ENCODE measurements around the gene SORCS3. TPM values are rescaled to one million over a fixed set of nuclear protein-coding genes. Genes with fewer than 3 reads are reported as not detected.

Gene SORCS3
- total RNA-seq, 2 experiments from 2014 or later = not detected

DNA sequence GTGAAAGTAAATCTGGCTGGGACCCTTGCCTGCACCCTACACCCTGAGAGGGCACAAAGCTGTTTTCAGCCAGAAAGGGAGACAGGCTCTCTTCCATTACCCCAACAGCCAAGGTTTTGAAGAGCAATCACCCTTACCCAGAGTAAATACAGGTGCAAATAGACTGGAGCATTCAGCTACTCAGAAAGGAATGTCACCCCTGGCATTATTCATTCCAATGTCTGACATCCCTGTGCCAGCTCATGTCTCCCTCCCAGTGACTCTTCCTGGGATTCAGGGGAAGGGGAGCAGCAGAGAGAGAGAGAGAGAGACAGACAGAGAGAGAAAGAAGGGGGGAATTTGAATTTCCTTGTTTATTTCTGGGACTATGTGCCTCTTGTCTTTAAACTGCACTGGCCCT lies 611.8 kb downstream of the SORCS3 start:
- no peaks in the 10 kb centered on the region for H3K9me3 Mint-ChIP-seq (ENCODE audit: low read depth)
- H3K4me3 Mint-ChIP-seq = no peak overlapping the region
- CTCF ChIA-PET = no interaction called here
- DNase-seq (no peak), ATAC-seq (no peak)
- no peaks in the 10 kb centered on the region for H3K4me1 Mint-ChIP-seq
- H3K36me3 Mint-ChIP-seq = no peaks in the 10 kb centered on the region
- no peaks in the 10 kb centered on the region for H3K27me3 Mint-ChIP-seq
- H3K27ac Mint-ChIP-seq = no peak overlapping the region

DNA sequence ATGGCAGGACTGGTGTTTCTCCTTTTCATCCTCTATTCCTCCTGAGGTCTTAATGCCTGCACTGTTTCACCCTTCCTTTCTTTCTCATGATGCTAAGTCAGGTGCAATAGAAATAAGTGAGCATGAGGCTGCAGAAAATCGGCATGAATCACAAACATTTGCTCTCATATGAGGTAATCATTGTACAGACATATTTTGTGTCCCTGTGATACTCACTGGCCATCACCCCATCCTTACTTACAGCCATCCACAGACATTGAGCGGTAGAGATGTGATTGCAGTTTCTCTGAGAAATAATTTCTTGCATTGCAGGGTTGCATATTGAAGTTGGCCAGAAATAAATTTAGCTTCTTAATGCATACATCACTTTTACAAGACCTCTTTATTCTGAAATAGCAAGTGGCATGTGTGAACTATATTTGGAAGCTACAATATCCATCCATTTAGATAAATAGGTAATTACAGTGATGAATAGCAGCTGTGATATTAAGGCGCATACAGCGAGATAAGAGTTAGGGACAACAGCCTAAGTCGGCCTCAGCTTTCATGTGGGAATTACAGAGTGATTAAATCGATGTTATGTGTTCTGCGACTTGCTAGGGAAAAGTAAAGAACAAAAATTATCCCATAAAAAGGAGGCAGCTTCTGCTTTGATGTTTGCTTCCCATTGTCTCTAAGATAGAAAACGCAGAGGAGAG lies 612.6 kb downstream of the SORCS3 start:
- CTCF ChIA-PET = no interaction called here
- no peaks in the 10 kb centered on the region for H3K9me3 Mint-ChIP-seq (ENCODE audit: low read depth)
- no peaks in the 10 kb centered on the region for H3K36me3 Mint-ChIP-seq
- ATAC-seq = no peak
- DNase-seq = no peak
- H3K27me3 Mint-ChIP-seq = no peaks in the 10 kb centered on the region
- H3K4me1 Mint-ChIP-seq = no peaks in the 10 kb centered on the region
- no peak overlapping the region for H3K27ac Mint-ChIP-seq
- H3K4me3 Mint-ChIP-seq = no peak overlapping the region

DNA sequence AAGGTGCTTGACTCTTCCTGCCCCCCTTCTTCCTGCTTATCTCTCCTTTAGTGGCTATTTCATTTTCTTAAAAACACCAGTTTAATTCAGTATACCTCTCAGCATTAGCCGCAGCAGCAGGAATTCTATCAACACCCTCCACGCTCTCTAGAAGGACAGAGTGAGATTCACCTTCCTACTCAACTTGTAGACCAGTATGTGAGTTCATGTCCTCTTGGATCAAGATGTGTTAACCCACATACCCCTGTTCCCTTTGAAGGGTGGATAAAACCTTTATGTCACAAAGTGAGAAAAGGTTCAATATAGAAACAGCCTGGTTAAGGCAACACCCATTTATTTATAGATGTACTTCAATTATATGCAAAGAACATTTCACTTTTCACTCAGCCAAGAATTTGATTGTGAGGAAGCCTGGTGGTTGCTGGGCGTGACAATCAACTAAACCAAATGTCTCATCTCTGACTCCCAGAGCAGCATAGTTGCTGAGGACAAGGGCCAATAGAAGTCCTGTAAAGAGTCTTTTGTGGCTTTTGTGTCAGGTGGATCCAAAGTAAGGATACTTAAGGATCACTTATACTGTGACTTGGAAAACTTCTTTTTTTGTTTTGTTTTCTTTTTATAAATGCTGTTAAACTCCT lies 617.1 kb downstream of the SORCS3 start:
- ATAC-seq (no peak), DNase-seq (no peak)
- Mint-ChIP-seq H3K4me1 (no peaks in the 10 kb centered on the region), H3K36me3 (no peaks in the 10 kb centered on the region), H3K4me3 (no peak overlapping the region), H3K27me3 (no peaks in the 10 kb centered on the region), H3K27ac (no peak overlapping the region), H3K9me3 (ENCODE audit: low read depth) (no peaks in the 10 kb centered on the region)
- CTCF ChIA-PET = no interaction called here

DNA sequence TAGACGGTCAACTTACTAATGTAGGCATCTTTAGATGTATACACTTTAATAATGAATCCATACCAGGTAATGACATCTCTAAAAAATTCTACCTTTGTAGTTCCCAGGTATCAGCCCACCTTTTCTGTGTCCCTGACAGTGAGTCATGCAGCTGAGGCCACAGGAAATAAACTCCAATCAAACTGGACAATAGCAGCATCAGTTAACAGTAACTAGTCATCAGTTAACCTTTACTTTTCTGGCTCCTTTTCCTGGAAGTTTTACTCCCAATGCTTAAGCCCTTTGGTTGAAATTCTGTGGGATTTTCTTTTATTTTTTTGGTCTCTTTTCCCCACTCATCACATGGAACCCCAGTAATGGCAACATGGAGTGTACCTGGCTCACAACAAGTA lies 617.6 kb downstream of the SORCS3 start:
- ATAC-seq (no peak), DNase-seq (no peak)
- Mint-ChIP-seq H3K36me3 (no peaks in the 10 kb centered on the region), H3K27ac (no peak overlapping the region), H3K9me3 (ENCODE audit: low read depth) (no peaks in the 10 kb centered on the region), H3K4me1 (no peaks in the 10 kb centered on the region), H3K27me3 (no peaks in the 10 kb centered on the region), H3K4me3 (no peak overlapping the region)
- CTCF ChIA-PET = no interaction called here

DNA sequence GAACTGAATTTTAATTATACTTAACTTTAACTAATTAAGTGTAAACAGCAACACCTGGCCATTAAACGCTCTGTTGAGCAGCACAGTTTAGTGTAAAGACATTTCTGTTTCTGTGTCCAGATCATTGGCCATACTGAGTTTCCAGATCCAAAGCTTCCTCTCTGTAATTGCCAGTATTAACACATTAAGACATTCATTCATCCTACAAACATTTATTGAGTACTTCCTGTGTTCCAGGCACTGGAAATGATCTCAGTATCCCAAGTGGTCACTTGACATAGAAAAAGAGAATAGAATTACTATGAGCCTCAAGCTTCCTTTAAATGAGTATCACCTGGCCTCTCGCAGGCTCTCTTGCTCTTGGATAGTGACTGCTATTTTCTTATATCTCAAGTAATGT lies 618.1 kb downstream of the SORCS3 start:
- Mint-ChIP-seq H3K9me3 (ENCODE audit: low read depth) (no peaks in the 10 kb centered on the region), H3K4me1 (no peaks in the 10 kb centered on the region), H3K36me3 (no peaks in the 10 kb centered on the region)

DNA sequence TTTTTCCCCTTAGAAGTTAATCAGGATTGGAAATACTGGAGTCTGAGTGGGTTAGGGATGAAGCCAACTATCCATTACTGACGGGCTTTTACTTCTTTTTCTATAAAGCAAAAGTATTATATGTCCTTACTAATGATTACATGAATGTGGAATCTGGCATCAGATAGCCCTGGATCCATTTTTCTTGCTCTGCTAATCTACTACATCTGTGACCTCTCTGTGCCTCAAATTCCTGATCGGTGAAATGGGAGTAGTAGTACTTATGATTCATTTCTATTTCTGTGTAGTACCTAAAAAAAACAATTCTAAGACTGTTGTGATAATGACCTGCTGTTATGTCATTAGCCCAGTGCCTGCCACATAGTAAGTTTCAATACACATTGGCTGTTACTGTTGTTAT lies 621.6 kb downstream of the SORCS3 start:
- Mint-ChIP-seq H3K4me3 (no peak overlapping the region), H3K27me3 (no peaks in the 10 kb centered on the region), H3K9me3 (ENCODE audit: low read depth) (no peaks in the 10 kb centered on the region), H3K4me1 (no peaks in the 10 kb centered on the region), H3K27ac (no peak overlapping the region), H3K36me3 (no peaks in the 10 kb centered on the region)
- CTCF ChIA-PET = no interaction called here
- no peak for ATAC-seq
- no peak for DNase-seq

More for the DNA sequence above, 618.1 kb downstream of the SORCS3 start:
- ATAC-seq (no peak), DNase-seq (no peak)
- Mint-ChIP-seq H3K27ac (no peak overlapping the region), H3K27me3 (no peaks in the 10 kb centered on the region), H3K4me3 (no peak overlapping the region)
- CTCF ChIA-PET = no interaction called here

DNA sequence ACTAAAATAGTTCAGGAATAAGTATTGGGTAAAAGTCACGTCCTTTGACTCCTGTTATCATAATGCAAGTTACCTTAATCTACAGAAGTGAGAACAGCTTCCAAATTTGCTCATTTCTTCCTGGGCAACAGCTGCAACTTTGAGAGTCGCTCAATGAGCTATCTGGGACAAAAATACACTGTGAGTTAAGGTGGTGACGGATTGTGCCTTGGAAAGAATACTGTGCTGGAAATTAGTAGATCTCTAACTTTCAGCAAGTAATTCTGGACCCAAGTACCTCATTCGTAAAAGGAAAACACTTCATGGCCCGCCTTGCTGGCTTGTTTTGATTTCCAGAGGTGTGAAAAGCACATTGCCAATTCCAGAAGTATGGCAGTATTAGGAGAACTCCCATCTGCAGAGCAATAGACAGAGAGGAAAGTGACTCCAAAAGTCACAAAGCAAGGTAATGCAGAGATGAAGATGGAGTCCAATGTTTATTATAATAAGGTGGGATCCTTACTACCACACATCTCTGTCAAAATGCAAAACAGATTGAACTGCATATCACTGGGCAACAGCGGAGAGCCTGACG lies 626.0 kb downstream of the SORCS3 start:
- peaks cover 3% of the 10 kb centered on the region for H3K9me3 Mint-ChIP-seq (ENCODE audit: low read depth)
- H3K4me1 Mint-ChIP-seq = no peaks in the 10 kb centered on the region
- ATAC-seq (no peak), DNase-seq (no peak)
- no peak overlapping the region for H3K4me3 Mint-ChIP-seq
- H3K36me3 Mint-ChIP-seq = no peaks in the 10 kb centered on the region
- CTCF ChIA-PET = no interaction called here
- H3K27me3 Mint-ChIP-seq = no peaks in the 10 kb centered on the region
- no peak overlapping the region for H3K27ac Mint-ChIP-seq

DNA sequence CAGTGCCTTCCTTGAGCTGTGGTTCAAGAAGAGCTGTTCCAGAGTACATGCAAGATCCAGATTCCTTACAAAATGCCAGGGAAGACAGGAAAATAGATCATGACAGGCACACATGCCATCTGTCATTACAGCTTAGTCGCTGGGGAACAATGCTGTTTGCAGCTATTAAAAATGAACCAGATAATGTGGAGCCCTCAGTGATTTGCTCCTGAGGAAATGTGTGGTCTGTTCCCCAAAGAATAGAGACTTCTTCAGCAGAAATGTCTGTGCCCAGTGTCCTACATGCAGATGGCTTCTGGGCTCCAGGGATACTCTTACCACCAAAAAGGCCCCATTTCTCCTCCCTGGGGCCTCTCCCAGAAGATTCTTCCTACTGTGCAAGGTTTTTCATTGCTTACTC lies 627.9 kb downstream of the SORCS3 start:
- H3K4me3 Mint-ChIP-seq = no peak overlapping the region
- ATAC-seq = no peak

DNA sequence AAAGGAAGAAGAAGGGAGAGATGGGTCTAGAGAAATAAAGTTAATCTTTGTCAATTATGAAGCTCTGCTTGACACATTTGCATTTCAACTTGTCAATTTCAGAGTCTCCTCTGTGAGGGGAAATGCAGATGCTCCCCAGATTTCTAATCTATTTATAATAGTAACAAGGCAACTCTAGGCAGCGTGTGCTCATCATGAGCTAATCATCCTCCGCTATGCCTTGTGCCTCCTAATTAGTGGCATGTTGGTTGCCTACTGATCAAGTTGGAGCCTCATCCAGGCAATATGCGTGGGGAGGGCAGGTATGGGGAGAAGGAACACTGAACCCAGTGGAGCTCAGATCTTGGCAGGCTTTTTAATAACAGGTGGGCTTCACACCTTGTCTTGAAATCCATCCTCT lies 628.6 kb downstream of the SORCS3 start:
- H3K27me3 Mint-ChIP-seq = no peaks in the 10 kb centered on the region
- H3K27ac Mint-ChIP-seq = no peak overlapping the region
- ATAC-seq (no peak), DNase-seq (no peak)
- H3K4me1 Mint-ChIP-seq = no peaks in the 10 kb centered on the region
- H3K9me3 Mint-ChIP-seq (ENCODE audit: low read depth) = peaks cover 3% of the 10 kb centered on the region
- no peaks in the 10 kb centered on the region for H3K36me3 Mint-ChIP-seq
- H3K4me3 Mint-ChIP-seq = no peak overlapping the region
- CTCF ChIA-PET = no interaction called here

More for the DNA sequence above, 627.9 kb downstream of the SORCS3 start:
- CTCF ChIA-PET = no interaction called here
- Mint-ChIP-seq H3K4me1 (no peaks in the 10 kb centered on the region), H3K27ac (no peak overlapping the region), H3K9me3 (ENCODE audit: low read depth) (peaks cover 3% of the 10 kb centered on the region), H3K27me3 (no peaks in the 10 kb centered on the region), H3K36me3 (no peaks in the 10 kb centered on the region)
- DNase-seq = no peak

DNA sequence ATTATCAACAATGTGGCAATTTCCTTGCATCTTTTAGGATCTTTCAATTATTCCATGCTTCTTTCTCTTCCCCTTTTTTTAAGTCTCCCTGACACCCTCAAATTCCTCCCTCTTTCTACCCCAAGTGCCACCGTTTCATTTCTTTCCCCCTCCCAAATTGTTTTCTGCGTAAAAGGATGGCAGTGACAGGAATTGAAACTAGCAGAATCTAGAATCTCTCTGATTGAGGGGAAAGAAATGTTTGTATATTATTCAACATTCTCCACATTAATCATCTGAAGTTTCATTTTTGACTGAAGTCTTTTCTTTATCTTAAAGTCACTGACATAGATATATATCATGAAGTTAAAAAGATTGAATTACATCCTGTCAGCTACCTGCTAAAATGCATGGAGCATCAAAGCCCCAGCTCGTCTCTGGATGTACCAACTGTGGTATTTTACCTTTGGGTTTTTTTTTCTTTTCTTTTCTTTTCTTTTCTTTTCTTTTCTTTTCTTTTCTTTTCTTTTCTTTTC lies 633.5 kb downstream of the SORCS3 start:
- Mint-ChIP-seq H3K4me3 (no peak overlapping the region), H3K9me3 (ENCODE audit: low read depth) (no peaks in the 10 kb centered on the region), H3K4me1 (no peaks in the 10 kb centered on the region), H3K27ac (no peak overlapping the region), H3K36me3 (no peaks in the 10 kb centered on the region), H3K27me3 (no peaks in the 10 kb centered on the region)
- no peak for DNase-seq
- CTCF ChIA-PET = no interaction called here
- no peak for ATAC-seq

DNA sequence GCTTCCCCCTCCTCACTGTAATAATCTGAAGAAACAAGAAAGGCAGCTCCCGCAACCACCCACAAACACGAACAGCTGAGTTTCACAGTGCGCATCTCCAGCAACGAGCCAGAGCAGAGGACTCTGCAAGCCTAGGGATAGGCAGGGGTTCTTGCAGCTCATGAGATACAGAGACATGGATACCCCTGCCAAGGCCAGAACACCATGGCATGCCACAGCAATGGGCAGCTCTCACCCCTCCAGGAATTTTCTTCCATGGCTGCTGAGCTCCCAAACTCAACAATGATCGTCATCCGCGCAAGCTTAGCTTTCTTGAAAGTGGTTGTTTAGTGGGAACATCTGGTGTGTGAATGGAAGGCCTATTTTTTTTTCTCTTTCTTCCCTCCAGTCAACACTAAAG lies 637.3 kb downstream of the SORCS3 start:
- no peak for ATAC-seq
- no peak overlapping the region for H3K4me3 Mint-ChIP-seq

DNA sequence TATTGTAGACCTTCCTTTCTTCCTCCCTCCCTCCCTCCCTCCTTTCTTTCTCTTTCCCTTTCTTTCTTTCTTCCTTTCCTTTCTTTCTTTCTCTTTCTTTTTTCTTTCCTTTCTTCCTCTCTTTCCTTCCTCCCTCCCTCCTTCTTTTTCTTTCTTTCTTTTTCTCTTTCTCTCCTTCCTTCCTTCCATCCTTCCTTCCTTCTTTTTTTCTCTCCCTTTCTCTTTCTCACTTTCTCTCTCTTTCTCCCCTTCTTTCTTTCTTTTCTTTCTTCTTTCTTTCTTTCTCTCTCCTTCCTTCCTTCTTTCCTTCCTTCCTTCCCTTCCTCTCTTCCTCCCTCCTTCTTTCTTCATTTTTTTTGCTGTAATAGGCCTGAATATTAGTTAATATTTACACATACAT lies 638.0 kb downstream of the SORCS3 start:
- CTCF ChIA-PET = no interaction called here
- Mint-ChIP-seq H3K36me3 (no peaks in the 10 kb centered on the region), H3K27ac (no peak overlapping the region), H3K9me3 (ENCODE audit: low read depth) (peaks cover 2% of the 10 kb centered on the region), H3K4me3 (no peak overlapping the region), H3K4me1 (no peaks in the 10 kb centered on the region), H3K27me3 (no peaks in the 10 kb centered on the region)
- ATAC-seq = no peak
- no peak for DNase-seq

More for the DNA sequence above, 637.3 kb downstream of the SORCS3 start:
- H3K36me3 Mint-ChIP-seq = no peaks in the 10 kb centered on the region
- H3K4me1 Mint-ChIP-seq = no peaks in the 10 kb centered on the region
- no peak overlapping the region for H3K27ac Mint-ChIP-seq
- peaks cover 2% of the 10 kb centered on the region for H3K9me3 Mint-ChIP-seq (ENCODE audit: low read depth)
- no peak for DNase-seq
- no peaks in the 10 kb centered on the region for H3K27me3 Mint-ChIP-seq
- CTCF ChIA-PET = no interaction called here

DNA sequence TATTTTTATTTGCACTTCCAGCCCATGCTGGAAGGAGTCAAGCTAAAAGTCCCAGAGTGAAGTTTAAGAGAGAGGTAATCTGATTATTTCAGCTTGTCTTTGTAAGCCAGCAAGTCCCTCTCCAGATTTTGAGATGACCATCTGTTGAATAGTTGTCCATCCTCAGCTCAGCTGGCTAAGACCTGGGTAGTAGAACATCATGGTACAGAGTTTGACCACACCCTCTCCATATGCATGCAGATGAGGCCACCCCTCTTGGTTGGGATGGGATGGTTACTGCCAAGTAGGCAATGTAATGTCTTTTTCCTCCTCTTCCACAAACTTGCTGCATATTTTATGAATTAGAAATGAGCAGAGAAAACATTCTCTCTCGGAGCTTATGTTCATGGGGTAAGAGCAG lies 639.8 kb downstream of the SORCS3 start:
- no peak overlapping the region for H3K4me3 Mint-ChIP-seq
- H3K9me3 Mint-ChIP-seq (ENCODE audit: low read depth) = peaks cover 2% of the 10 kb centered on the region
- DNase-seq (no peak), ATAC-seq (no peak)
- CTCF ChIA-PET = no interaction called here
- H3K27ac Mint-ChIP-seq = no peak overlapping the region
- no peaks in the 10 kb centered on the region for H3K4me1 Mint-ChIP-seq
- no peaks in the 10 kb centered on the region for H3K36me3 Mint-ChIP-seq
- no peaks in the 10 kb centered on the region for H3K27me3 Mint-ChIP-seq

DNA sequence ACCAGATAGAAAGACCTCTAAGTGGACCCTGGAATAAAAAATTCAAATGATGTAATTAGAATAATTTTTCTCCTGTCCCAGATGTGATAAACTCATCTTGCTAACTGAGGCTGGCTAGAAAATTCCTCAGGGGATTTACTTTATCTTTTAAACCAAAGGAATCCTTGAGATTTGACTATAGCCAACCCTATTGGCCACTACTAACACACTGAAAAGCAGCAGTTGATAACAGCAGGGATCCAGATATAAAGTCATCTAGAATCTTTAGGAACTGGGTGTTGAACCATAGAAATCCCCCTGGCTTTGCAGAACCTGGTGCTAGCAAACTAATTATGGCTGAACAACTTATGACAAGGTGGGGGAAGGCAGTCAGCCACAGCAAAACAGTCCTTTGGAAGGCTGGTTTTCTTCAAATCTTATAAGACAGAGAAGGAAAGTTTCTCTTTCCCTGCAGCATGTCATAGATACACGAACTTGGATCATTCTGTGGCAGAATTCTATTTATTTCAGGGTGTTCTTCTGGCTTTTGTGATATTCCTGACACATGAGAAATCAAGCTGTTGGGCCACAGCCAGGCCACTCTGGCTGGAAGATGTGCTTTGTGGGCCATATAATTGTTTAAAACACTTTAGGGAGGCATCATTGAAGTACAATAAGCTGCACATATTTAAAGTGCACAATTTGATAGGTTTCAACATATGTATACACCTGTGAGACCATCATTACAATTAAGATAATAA lies 643.6 kb downstream of the SORCS3 start:
- H3K4me3 Mint-ChIP-seq = no peak overlapping the region
- no peaks in the 10 kb centered on the region for H3K36me3 Mint-ChIP-seq
- CTCF ChIA-PET = no interaction called here
- no peak for DNase-seq
- H3K27me3 Mint-ChIP-seq = no peaks in the 10 kb centered on the region
- no peaks in the 10 kb centered on the region for H3K4me1 Mint-ChIP-seq
- H3K27ac Mint-ChIP-seq = no peak overlapping the region
- peaks cover 6% of the 10 kb centered on the region for H3K9me3 Mint-ChIP-seq (ENCODE audit: low read depth)
- ATAC-seq = no peak

Measured in activated CD8-positive, alpha-beta memory T cell treated with anti-CD3 and anti-CD28 coated beads, Interleukin-2, amount 10 ng/mL, durations not matched to agents 7 days and 5 days (primary cell).